GM21360 (cell line): ENCODE measurements around the gene OLFM1.

ENCODE experiments used
- ATAC-seq: cut with Tn5 transposase; IDR thresholded peaks from one replicate; pipeline ENCODE4 v1.9.1; 2021; ENCODE audit warnings: mild to moderate bottlenecking, moderate library complexity; ENCODE audit not compliant: unreplicated experiment

OLFM1 gene

DNA sequence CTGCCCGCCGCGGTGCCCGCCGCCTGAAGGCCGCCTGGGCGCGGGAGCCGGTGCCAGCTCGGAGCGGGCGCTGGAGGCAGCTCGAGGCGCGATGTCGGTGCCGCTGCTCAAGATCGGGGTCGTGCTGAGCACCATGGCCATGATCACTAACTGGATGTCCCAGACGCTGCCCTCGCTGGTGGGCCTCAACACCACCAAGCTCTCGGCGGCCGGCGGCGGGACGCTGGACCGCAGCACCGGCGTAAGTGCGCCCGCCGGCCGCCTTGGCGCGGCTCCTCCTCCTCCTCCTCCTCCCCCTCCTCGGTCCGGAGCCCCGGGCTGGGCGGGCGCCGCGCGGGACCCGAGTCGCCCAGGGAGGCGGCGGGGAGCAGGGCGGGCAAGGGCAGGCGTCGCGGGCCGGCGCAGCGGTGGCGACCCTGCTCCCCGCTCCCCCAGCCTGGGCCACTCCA is 455 bp downstream of the OLFM1 start:
- no peak for ATAC-seq

DNA sequence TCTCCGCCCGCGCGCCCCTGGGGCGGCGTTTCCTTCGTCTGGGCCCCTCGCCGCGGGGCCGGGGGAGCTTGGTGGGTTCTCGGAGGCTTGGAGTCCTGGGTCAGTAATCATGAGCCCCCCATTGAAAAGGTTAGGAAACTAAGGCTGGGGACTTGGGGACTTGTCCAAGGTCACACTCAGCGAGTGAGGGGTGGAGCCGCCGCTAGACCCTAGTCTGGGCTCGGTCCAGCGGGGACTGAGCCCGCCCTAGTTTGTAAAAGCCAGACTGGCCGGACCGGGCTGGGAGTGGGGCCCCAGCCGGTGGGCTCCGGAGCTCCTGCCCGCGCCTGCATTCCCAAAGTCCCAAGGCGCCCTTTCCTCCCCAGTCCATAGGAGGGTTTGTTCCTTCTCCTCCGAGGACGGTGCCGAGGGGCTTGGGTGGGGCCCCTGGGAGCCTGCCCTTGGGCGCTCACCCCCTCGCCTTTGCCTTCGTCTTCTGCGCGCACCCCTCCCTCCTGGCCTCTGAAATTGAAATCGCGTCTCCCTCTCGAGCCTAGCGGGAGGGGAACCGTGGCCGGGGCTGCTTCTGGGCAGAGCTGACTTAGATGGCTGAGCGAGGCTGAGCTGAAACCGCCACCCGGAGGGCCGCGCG is 995 bp downstream of the OLFM1 start:
- ATAC-seq = no peak

DNA sequence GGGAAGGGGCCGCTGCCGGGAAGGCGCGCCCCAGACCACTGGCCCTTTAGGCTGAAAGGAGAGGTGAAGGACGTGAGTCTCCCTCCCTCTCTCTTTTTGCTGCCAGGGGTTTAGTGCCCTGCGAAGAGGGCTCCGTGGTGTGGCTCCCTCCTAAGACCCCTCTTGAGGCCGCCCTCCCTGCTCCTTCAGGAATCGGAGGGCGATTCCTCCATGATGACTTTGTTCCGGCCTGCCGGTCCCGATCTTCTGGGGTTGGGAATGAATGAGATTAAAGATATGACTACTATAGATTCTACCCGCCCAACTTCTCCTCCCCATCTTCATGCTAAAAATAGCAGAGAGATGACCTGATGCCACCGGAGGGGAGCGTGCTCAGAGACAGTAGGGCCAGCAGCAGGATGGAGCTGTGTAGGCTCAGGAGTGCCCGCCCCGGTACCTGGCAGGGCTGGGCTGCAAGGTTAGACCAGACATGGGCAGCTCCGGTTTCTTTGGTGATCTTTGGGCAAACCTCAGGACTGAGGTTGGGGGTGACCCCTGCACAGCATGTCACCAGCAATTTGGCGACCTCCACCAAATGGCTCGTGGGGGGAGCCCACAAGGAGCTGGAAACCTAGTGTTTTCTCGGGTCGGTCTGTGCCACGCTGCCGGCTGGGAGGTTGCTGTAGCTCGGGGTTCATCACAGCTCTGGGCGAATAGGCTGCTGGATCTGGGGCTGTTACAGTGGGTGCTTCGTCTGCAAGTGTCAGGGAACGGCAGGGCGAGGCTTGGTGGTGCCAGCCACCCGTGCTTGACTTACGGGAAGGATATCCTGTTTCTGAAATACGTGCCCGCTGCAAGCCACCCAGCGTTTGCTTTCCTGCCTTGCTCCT is 1.7 kb downstream of the OLFM1 start:
- ATAC-seq = no peak

DNA sequence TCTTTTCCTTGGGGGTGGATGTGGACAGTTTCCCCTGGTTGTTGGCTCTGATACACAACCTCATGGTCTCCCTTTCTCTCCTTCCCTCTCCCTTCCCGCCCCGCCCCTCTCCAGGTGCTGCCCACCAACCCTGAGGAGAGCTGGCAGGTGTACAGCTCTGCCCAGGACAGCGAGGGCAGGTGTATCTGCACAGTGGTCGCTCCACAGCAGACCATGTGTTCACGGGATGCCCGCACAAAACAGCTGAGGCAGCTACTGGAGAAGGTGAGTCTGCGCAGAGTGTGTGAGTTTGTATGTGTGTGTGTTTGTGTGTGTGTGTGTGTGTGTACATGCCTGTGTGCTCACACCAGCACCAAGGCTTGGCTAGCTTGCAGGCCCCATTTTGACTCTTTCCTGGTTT is 2.6 kb downstream of the OLFM1 start:
- ATAC-seq = no peak

- no peak for ATAC-seq
These were observed 3.1 kb downstream of the OLFM1 start for GRCh38 chr9:135090547-135090946.

DNA sequence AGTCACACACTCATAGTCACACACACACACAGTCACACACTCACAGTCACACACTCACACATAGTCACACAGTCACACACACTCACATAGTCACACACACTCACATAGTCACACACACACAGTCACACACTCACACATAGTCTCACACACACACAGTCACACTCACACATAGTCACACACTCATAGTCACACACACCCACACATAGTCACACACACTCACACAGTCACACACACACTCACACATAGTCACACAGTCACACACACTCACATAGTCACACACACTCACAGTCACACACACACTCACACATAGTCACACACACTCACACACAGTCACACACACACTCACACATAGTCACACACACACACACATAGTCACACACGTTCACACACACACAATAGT is 4.1 kb downstream of the OLFM1 start:
- no peak for ATAC-seq

GRCh38 chr9:135093111-135093510 is 5.6 kb downstream of the OLFM1 start:
- no peak for ATAC-seq

GRCh38 chr9:135093911-135094584 is 6.6 kb downstream of the OLFM1 start:
- no peak for ATAC-seq

DNA sequence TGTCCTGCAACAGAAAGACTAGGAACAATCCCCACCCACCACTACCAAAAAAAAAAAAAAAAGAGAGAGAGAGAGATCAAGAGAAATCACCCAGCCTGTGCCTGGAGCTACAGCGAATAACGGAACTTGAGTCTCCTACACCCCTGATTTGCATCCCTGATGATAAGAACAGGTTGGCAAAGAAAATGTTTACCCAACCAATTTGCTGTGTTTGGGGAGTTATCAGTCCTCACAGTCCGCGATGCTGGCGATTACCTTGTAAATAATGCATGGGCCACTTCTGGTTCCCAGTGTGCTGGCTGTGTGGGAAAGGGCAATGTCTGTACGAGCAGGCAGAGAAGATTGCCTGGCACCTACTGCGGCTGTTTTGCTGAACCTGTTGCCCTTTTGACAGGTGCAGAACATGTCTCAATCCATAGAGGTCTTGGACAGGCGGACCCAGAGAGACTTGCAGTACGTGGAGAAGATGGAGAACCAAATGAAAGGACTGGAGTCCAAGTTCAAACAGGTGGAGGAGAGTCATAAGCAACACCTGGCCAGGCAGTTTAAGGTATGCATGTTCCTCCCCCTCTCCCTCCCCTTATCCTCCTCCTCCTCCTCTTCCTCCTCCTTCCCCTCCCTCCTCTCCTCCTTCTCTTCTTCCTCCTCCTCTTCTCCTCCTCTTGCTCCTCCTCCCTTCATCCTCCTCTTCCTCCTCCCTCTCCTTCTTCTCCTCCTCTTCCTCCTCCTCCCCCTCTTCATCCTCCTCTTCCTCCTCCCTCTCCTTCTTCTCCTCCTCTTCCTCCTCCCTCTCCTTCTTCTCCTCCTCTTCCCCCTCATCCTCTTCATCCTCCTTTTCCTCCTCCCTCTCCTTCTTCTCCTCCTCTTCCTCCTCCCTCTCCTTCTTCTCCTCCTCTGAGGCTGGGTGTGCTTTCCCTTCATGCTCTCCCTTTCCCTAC is 8.3 kb downstream of the OLFM1 start:
- no peak for ATAC-seq

DNA sequence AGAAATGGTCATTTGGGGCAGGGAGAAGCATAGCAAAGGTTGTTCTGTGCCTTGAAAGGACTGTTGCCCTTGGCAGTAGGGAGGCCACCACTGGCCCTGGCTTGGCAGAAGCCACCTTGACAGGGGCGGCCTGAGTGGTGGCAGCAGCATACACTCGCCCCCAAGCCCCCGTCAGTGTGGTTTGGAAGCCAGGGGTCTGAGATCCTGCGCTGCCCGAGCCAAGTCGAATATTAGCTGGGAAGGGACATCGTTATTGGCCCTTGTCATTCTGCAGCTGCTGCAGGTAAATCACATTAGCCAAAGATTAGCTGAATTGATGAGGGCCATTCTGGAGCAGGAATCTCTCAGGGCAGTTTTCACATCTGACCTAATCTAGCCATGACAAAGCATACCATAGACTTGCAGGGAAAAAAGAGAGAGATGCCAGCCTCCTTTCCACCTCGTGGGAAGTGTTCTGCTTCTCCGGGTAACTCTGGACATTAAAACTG is 9.0 kb downstream of the OLFM1 start:
- ATAC-seq = no peak

- ATAC-seq = no peak
These were observed 11.1 kb downstream of the OLFM1 start for GRCh38 chr9:135098400-135099105.

DNA sequence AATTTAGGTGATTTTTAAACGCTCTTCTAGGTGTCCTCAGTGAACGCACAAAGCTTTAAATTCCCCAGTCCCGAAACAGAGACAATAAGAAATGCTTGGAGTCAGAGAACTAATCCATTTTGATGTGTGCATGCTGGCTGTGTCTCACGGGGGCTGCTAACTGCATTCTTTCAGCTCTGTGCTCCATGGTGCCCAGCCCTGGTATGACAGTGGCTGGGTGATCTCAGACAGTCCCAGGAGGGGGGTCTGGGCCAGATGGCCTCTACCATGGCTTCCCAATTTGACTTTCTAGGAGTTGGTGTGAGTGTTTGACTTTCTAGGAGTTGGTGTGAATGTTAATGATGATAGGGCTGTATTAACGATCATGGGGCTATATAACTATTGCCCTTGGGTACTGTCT is 12.1 kb downstream of the OLFM1 start:
- ATAC-seq = no peak

DNA sequence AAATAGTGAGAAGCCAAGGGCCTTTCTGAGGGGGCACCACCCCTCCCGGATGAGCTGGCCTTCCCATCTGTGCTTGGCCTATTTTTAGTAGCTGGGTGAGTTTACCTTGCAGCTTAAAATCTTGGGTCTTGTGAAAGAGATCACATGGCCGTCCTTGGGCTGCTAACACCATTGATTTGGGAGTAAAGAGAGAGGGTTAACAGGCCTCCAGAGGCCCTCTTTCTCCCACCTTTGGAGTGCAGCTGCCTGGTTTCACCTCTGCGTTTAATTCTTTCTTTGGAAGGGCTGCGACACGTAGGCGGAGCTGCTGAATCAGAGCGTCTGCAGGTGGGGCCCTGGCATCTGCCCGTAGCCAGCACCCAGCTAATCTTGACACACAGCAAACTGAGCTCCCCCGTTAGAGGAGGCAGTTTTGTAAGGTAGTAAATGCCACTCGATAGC is 12.8 kb downstream of the OLFM1 start:
- no peak for ATAC-seq

DNA sequence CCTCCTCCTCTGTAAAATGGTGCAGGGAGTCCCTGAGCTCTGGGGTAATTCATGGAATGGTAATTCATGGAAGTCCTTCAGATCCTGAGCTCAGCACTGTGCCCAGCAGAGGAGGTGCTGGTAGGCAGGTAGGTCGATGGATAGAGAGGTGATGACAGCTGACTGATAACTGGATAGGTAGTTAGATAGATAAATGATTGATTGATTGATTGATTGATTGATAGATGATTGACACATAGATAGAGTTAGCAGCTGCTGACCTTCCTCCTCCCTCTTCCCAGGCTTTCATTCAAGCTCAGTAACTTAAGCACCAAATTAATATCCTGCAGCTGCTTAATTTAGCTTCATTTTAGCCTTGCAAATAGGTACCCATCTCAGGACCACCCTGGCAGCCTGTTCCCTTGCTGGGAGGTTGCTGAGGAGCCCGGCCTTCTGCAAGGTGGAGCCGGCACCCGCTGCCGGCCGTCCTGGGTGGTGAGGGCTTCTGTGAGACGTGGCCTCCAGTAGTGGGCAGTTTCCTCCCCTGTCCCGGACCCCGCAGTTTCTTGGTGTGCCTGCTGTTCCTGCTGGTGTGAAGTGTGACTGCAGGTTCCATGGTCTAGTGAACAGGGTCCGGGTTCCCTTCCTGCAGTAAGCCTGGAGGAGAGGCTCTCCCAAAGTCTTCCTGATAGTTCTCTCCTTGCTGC is 13.4 kb downstream of the OLFM1 start:
- ATAC-seq = no peak

DNA sequence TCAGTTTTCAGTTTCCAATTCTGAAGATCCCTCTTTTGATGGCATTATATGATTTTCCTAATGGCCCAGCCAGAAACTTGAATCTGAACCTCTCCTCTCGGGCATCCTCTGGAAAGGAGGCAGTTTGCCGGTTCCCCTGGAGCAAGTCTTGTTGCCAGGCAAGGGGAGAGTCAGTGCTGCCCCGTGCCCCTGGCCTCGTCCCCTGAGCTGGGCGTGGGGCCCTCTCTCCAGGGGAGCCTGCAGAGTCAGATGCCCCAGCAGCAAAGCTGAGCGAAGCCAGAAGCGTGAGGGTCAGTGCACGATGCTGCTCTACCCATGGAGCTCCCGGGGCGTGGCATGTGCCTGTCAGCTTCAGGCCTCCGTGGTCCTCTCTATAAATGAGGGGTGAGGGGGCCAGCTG is 14.0 kb downstream of the OLFM1 start:
- no peak for ATAC-seq

- ATAC-seq = no peak
These were observed 14.5 kb downstream of the OLFM1 start for GRCh38 chr9:135101926-135102325.

GRCh38 chr9:135102331-135102730 is 14.9 kb downstream of the OLFM1 start:
- no peak for ATAC-seq

DNA sequence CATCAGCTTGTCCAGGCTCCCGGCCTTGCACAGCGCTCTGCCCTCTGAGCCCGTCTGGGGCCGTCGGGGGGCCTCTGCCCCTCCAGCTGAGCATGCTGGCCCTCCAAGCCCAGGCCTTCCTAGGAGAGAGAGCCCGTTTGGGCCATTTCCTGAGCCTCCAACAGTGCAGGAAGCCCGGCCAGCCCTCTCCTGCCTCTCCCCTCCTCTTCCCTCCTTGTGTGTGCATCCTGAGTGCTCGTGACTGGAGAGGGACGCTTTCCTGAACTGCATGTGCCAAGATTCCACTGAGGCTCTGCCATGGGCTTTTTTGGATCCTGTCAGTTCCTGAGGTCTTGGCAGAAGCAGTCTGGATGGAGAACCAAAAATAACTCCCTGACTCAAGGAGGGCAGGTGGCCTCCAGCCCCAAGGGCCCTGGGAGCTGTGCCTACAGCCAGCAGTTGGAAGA is 15.6 kb downstream of the OLFM1 start:
- no peak for ATAC-seq

GRCh38 chr9:135103931-135104639 is 16.6 kb downstream of the OLFM1 start:
- no peak for ATAC-seq
